ENCODE results near the gene SF3B6.
A peak's percentile ranks its signal among the peaks of the same experiment; 100 is the strongest.
"Not testable (repeated sequence)": the region's sequence is repeated elsewhere in the genome, so short reads cannot be mapped to it uniquely, and the experiment has no call there.

SF3B6 gene

GRCh38 chr2:24050041-24050979 is 25.8 kb downstream of the SF3B6 start:
- DNase-seq (ENCODE audit: low spot score), result peak; percentile 11

GRCh38 chr2:24049485-24050021 is 26.6 kb downstream of the SF3B6 start, which contains the start of gene FKBP1B:
Gene FKBP1B, plus strand, starts transcription at chr2:24049741. Its CDS starts 109 bp downstream, at chr2:24049850.
- peak; percentile 53 for DNase-seq (ENCODE audit: low spot score)

- DNase-seq (ENCODE audit: low spot score), result no peak
These were observed 27.2 kb downstream of the SF3B6 start for GRCh38 chr2:24048769-24049484.

- no peak for DNase-seq (ENCODE audit: low spot score)
These were observed 28.5 kb downstream of the SF3B6 start for GRCh38 chr2:24047703-24048033.

- peak; percentile 92 for DNase-seq (ENCODE audit: low spot score)
These were observed 29.0 kb downstream of the SF3B6 start, which contains the start of gene WDCP for GRCh38 chr2:24046930-24047702. Gene WDCP, minus strand, starts transcription at chr2:24047391. Its CDS starts 7,897 bp downstream, at chr2:24039494.

- no peak for DNase-seq (ENCODE audit: low spot score)
These were observed 29.6 kb downstream of the SF3B6 start for GRCh38 chr2:24046599-24046929.

GRCh38 chr2:24045511-24046508 is 30.3 kb downstream of the SF3B6 start:
- no peak for DNase-seq (ENCODE audit: low spot score)

GRCh38 chr2:24043133-24043532 is 33.0 kb downstream of the SF3B6 start:
- not testable (repeated sequence) for DNase-seq (ENCODE audit: low spot score)

- DNase-seq (ENCODE audit: low spot score), result no peak
These were observed 35.6 kb downstream of the SF3B6 start for GRCh38 chr2:24040511-24040910.

GRCh38 chr2:24038786-24039499 is 37.2 kb downstream of the SF3B6 start:
- DNase-seq (ENCODE audit: low spot score), result no peak

GRCh38 chr2:24026233-24026632 is 49.9 kb downstream of the SF3B6 start:
- DNase-seq (ENCODE audit: low spot score), result no peak

- DNase-seq (ENCODE audit: low spot score), result no peak
These were observed 51.0 kb downstream of the SF3B6 start for GRCh38 chr2:24024996-24025663.

GRCh38 chr2:24024018-24024417 is 52.1 kb downstream of the SF3B6 start:
- DNase-seq (ENCODE audit: low spot score), result no peak

GRCh38 chr2:24022975-24023575 is 53.1 kb downstream of the SF3B6 start:
- DNase-seq (ENCODE audit: low spot score), result no peak

GRCh38 chr2:24022324-24022974 is 53.7 kb downstream of the SF3B6 start:
- no peak for DNase-seq (ENCODE audit: low spot score)

GRCh38 chr2:24021122-24021998 is 54.8 kb downstream of the SF3B6 start:
- DNase-seq (ENCODE audit: low spot score), result no peak

GRCh38 chr2:24020244-24020643 is 55.9 kb downstream of the SF3B6 start:
- DNase-seq (ENCODE audit: low spot score), result no peak

- no peak for DNase-seq (ENCODE audit: low spot score)
These were observed 56.4 kb downstream of the SF3B6 start for GRCh38 chr2:24019729-24020128.

Measured in germinal center (tissue), 1 donor.